ENCODE data around the gene FUBP1. TPM values are rescaled to one million over a fixed set of nuclear protein-coding genes. Genes with fewer than 3 reads are reported as not detected.
A peak's percentile ranks its signal among the peaks of the same experiment; 100 is the strongest.
"Not testable (repeated sequence)": the region's sequence is repeated elsewhere in the genome, so short reads cannot be mapped to it uniquely, and the experiment has no call there.

Gene FUBP1
- total RNA-seq, 1 donor from 2014 or later, result 128 TPM

GRCh38 chr1:78003882-78004718, 25.2 kb upstream of the FUBP1 start:
- Mint-ChIP-seq H3K9me3 (ENCODE audit: unreplicated experiment) (no peaks in the 10 kb centered on the region), H3K4me1 (ENCODE audit: low read depth, unreplicated experiment) (peaks cover 9% of the 10 kb centered on the region), H3K4me3 (ENCODE audit: unreplicated experiment) (peak overlapping the region; percentile 98), H3K27ac (ENCODE audit: unreplicated experiment) (peak overlapping the region; percentile 96), H3K27me3 (ENCODE audit: low read depth, unreplicated experiment) (no peaks in the 10 kb centered on the region), H3K36me3 (ENCODE audit: low read depth, unreplicated experiment) (peaks cover under 1% of the 10 kb centered on the region)
- H2AFZ ChIP-seq (ENCODE audit: low read depth, low read length), result no peak overlapping the region
- H3K9ac ChIP-seq (ENCODE audit: low read length), result peak overlapping the region; percentile 99
- TF ChIP-seq, protein P1, sequence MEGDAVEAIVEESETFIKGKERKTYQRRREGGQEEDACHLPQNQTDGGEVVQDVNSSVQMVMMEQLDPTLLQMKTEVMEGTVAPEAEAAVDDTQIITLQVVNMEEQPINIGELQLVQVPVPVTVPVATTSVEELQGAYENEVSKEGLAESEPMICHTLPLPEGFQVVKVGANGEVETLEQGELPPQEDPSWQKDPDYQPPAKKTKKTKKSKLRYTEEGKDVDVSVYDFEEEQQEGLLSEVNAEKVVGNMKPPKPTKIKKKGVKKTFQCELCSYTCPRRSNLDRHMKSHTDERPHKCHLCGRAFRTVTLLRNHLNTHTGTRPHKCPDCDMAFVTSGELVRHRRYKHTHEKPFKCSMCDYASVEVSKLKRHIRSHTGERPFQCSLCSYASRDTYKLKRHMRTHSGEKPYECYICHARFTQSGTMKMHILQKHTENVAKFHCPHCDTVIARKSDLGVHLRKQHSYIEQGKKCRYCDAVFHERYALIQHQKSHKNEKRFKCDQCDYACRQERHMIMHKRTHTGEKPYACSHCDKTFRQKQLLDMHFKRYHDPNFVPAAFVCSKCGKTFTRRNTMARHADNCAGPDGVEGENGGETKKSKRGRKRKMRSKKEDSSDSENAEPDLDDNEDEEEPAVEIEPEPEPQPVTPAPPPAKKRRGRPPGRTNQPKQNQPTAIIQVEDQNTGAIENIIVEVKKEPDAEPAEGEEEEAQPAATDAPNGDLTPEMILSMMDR (IDR thresholded peaks at IDR 0.05; ENCODE audit: insufficient read depth, low read depth, low read length), result no peak
- no peak for TF ChIP-seq EZH2 (IDR thresholded peaks at IDR 0.05; ENCODE audit: insufficient read depth, low read length)
- peaks cover 2% of the 10 kb centered on the region for H3K4me1 ChIP-seq (ENCODE audit: insufficient read depth, low read length)
- DNase-seq (ENCODE audit: low read depth), result peak; percentile 77
- H3K27me3 ChIP-seq (ENCODE audit: insufficient read depth, low read length), result no peaks in the 10 kb centered on the region
- peak overlapping the region; percentile 85 for H3K4me2 ChIP-seq (ENCODE audit: low read length)
- no peaks in the 10 kb centered on the region for H3K9me3 ChIP-seq (ENCODE audit: insufficient read depth, low read depth, low read length)
- peak overlapping the region; percentile 87 for H3K4me3 ChIP-seq (ENCODE audit: insufficient read depth, low read depth, low read length)
- FAIRE-seq, result no peak
- H3K79me2 ChIP-seq (ENCODE audit: insufficient read depth, low read length), result peaks cover 44% of the 10 kb centered on the region
- no peaks in the 10 kb centered on the region for H3K36me3 ChIP-seq (ENCODE audit: insufficient read depth, low read length)
- peak overlapping the region; percentile 98 for H3K27ac ChIP-seq (ENCODE audit: low read depth, low read length)
- H4K20me1 ChIP-seq (ENCODE audit: insufficient read depth, low read length), result peaks cover 13% of the 10 kb centered on the region

- H3K4me1 ChIP-seq (ENCODE audit: insufficient read depth, low read length), result peaks cover 2% of the 10 kb centered on the region
- no peak overlapping the region for H3K27ac ChIP-seq (ENCODE audit: low read depth, low read length)
- no peak overlapping the region for H2AFZ ChIP-seq (ENCODE audit: low read depth, low read length)
- H3K4me2 ChIP-seq (ENCODE audit: low read length), result peak overlapping the region; percentile 85
- no peaks in the 10 kb centered on the region for H3K9me3 ChIP-seq (ENCODE audit: insufficient read depth, low read depth, low read length)
- H3K27ac Mint-ChIP-seq (ENCODE audit: unreplicated experiment), result peak overlapping the region; percentile 82
- H3K9me3 Mint-ChIP-seq (ENCODE audit: unreplicated experiment), result no peaks in the 10 kb centered on the region
- TF ChIP-seq, protein P1 (IDR thresholded peaks at IDR 0.05; ENCODE audit: insufficient read depth, low read depth, low read length), result no peak
- no peak for TF ChIP-seq EZH2 (IDR thresholded peaks at IDR 0.05; ENCODE audit: insufficient read depth, low read length)
- H3K27me3 ChIP-seq (ENCODE audit: insufficient read depth, low read length), result no peaks in the 10 kb centered on the region
- FAIRE-seq (no peak), DNase-seq (ENCODE audit: low read depth) (no peak)
- H3K4me3 Mint-ChIP-seq (ENCODE audit: unreplicated experiment), result peak overlapping the region; percentile 35
- peaks cover 9% of the 10 kb centered on the region for H3K4me1 Mint-ChIP-seq (ENCODE audit: low read depth, unreplicated experiment)
- H3K27me3 Mint-ChIP-seq (ENCODE audit: low read depth, unreplicated experiment), result no peaks in the 10 kb centered on the region
- peaks cover 36% of the 10 kb centered on the region for H3K79me2 ChIP-seq (ENCODE audit: insufficient read depth, low read length)
- peaks cover 12% of the 10 kb centered on the region for H4K20me1 ChIP-seq (ENCODE audit: insufficient read depth, low read length)
- H3K4me3 ChIP-seq (ENCODE audit: insufficient read depth, low read depth, low read length), result no peak overlapping the region
- H3K9ac ChIP-seq (ENCODE audit: low read length), result no peak overlapping the region
- no peaks in the 10 kb centered on the region for H3K36me3 Mint-ChIP-seq (ENCODE audit: low read depth, unreplicated experiment)
- no peaks in the 10 kb centered on the region for H3K36me3 ChIP-seq (ENCODE audit: insufficient read depth, low read length)
These were observed 24.3 kb upstream of the FUBP1 start for GRCh38 chr1:78003070-78003746.

DNA sequence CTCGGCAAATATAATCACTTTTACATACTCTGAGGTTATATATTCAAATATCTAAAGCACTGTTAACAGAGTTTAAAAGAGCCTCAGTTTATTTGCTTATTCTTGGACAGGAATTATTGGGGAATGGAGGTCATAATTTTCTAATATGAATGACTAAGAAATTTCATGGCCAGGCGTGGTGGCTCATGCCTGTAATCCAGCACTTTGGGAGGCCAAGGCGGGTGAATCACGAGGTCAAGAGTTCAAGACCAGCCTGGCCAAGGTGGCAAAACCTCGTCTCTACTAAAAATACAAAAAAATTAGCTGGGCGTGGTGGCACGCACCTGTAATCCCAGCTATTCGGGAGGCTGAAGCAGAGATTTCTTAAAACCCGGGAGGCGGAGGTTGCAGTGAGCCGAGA, 21.7 kb upstream of the FUBP1 start:
- not testable (repeated sequence) for H3K9me3 ChIP-seq (ENCODE audit: insufficient read depth, low read depth, low read length); H3K27me3 ChIP-seq (ENCODE audit: insufficient read depth, low read length); H3K4me3 ChIP-seq (ENCODE audit: insufficient read depth, low read depth, low read length); H3K4me2 ChIP-seq (ENCODE audit: low read length); H3K9me3 Mint-ChIP-seq (ENCODE audit: unreplicated experiment); H3K27ac ChIP-seq (ENCODE audit: low read depth, low read length); H3K36me3 Mint-ChIP-seq (ENCODE audit: low read depth, unreplicated experiment); H3K4me1 ChIP-seq (ENCODE audit: insufficient read depth, low read length); H3K79me2 ChIP-seq (ENCODE audit: insufficient read depth, low read length); H3K36me3 ChIP-seq (ENCODE audit: insufficient read depth, low read length); DNase-seq (ENCODE audit: low read depth); H3K9ac ChIP-seq (ENCODE audit: low read length); H3K27me3 Mint-ChIP-seq (ENCODE audit: low read depth, unreplicated experiment); H3K27ac Mint-ChIP-seq (ENCODE audit: unreplicated experiment); H4K20me1 ChIP-seq (ENCODE audit: insufficient read depth, low read length); FAIRE-seq; H2AFZ ChIP-seq (ENCODE audit: low read depth, low read length); H3K4me1 Mint-ChIP-seq (ENCODE audit: low read depth, unreplicated experiment); H3K4me3 Mint-ChIP-seq (ENCODE audit: unreplicated experiment)
